CD4-positive, alpha-beta T cell treated with Interleukin-1 beta for 1 hour (primary cell): ENCODE measurements around the gene NFKB1.

Experiments
- DNase-seq, 2 donors: peaks; one replicate each; pipeline ENCODE4 v3.0.0-alpha.2; 2020 to 2022

The NFKB1 gene

GRCh38 chr4:102501447-102501696 lies 213 bp downstream of the NFKB1 start:
- DNase-seq, result no peak

GRCh38 chr4:102502543-102502818 lies 1.3 kb downstream of the NFKB1 start:
- DNase-seq, result no peak

- DNase-seq, result no peak
These were observed 2.2 kb downstream of the NFKB1 start for GRCh38 chr4:102503301-102503746.

GRCh38 chr4:102503831-102504786 lies 3.0 kb downstream of the NFKB1 start:
- DNase-seq, result no peak

- DNase-seq, result no peak
These were observed 3.8 kb downstream of the NFKB1 start for GRCh38 chr4:102504941-102505340.

- no peak for DNase-seq
These were observed 4.5 kb downstream of the NFKB1 start for GRCh38 chr4:102505708-102506107.

- no peak for DNase-seq
These were observed 5.4 kb downstream of the NFKB1 start for GRCh38 chr4:102506523-102506922.

GRCh38 chr4:102511830-102512605 lies 10.9 kb downstream of the NFKB1 start:
- no peak for DNase-seq

GRCh38 chr4:102514298-102514964 lies 13.3 kb downstream of the NFKB1 start:
- DNase-seq, result no peak

GRCh38 chr4:102517753-102518152 lies 16.6 kb downstream of the NFKB1 start:
- DNase-seq, result no peak

GRCh38 chr4:102518703-102519131 lies 17.6 kb downstream of the NFKB1 start:
- DNase-seq, result peak; percentile 34 to 73

GRCh38 chr4:102519925-102520324 lies 18.8 kb downstream of the NFKB1 start:
- DNase-seq, result no peak

- no peak for DNase-seq
These were observed 20.4 kb downstream of the NFKB1 start for GRCh38 chr4:102521570-102521969.

- DNase-seq, result no peak
These were observed 20.9 kb downstream of the NFKB1 start for GRCh38 chr4:102522031-102522440.

GRCh38 chr4:102524691-102525090 lies 23.5 kb downstream of the NFKB1 start:
- DNase-seq, result no peak

- DNase-seq, result no peak
These were observed 23.9 kb downstream of the NFKB1 start for GRCh38 chr4:102525097-102525496.

- no peak for DNase-seq
These were observed 24.3 kb downstream of the NFKB1 start for GRCh38 chr4:102525504-102525903.

GRCh38 chr4:102526532-102526931 lies 25.4 kb downstream of the NFKB1 start:
- no peak for DNase-seq

GRCh38 chr4:102527695-102528283 lies 26.6 kb downstream of the NFKB1 start:
- DNase-seq, result peak in 1 of 2 donors; percentile 36

- no peak for DNase-seq
These were observed 28.8 kb downstream of the NFKB1 start for GRCh38 chr4:102529977-102530376.

GRCh38 chr4:102530986-102531385 lies 29.8 kb downstream of the NFKB1 start:
- DNase-seq, result no peak

GRCh38 chr4:102531462-102531861 lies 30.3 kb downstream of the NFKB1 start:
- no peak for DNase-seq

GRCh38 chr4:102533348-102533747 lies 32.2 kb downstream of the NFKB1 start:
- DNase-seq, result no peak
